SW480 (cell line): ENCODE measurements around the gene PPARGC1A.
A peak's percentile ranks its signal among the peaks of the same experiment; 100 is the strongest.

Source experiments
- DNase-seq: peaks from one replicate; pipeline ENCODE4 v3.0.0-alpha.2; 2016; ENCODE audit warnings: low spot score

Gene PPARGC1A

GRCh38 chr4:23881674-23882337 is 8.0 kb downstream of the PPARGC1A start:
- no peak for DNase-seq

GRCh38 chr4:23881052-23881501 is 8.8 kb downstream of the PPARGC1A start:
- DNase-seq = no peak

GRCh38 chr4:23878912-23879732 is 10.7 kb downstream of the PPARGC1A start:
- DNase-seq = no peak

GRCh38 chr4:23878246-23878891 is 11.5 kb downstream of the PPARGC1A start:
- DNase-seq = no peak

- peak; percentile 63 for DNase-seq
These were observed 12.1 kb downstream of the PPARGC1A start for GRCh38 chr4:23877758-23878229.

GRCh38 chr4:23876418-23877089 is 13.3 kb downstream of the PPARGC1A start:
- DNase-seq = no peak

GRCh38 chr4:23875317-23875716 is 14.5 kb downstream of the PPARGC1A start:
- DNase-seq = no peak

- DNase-seq = no peak
These were observed 15.3 kb downstream of the PPARGC1A start for GRCh38 chr4:23874536-23874901.

- DNase-seq = no peak
These were observed 15.9 kb downstream of the PPARGC1A start for GRCh38 chr4:23873717-23874535.

- no peak for DNase-seq
These were observed 18.4 kb downstream of the PPARGC1A start for GRCh38 chr4:23871426-23871825.

GRCh38 chr4:23866450-23867075 is 23.3 kb downstream of the PPARGC1A start:
- no peak for DNase-seq

GRCh38 chr4:23861897-23862296 is 27.9 kb downstream of the PPARGC1A start:
- no peak for DNase-seq

GRCh38 chr4:23860919-23861318 is 28.9 kb downstream of the PPARGC1A start:
- no peak for DNase-seq

GRCh38 chr4:23857367-23857959 is 32.4 kb downstream of the PPARGC1A start:
- peak; percentile 14 for DNase-seq

GRCh38 chr4:23856630-23857029 is 33.2 kb downstream of the PPARGC1A start:
- DNase-seq = no peak

- DNase-seq = peak; percentile 32
These were observed 33.8 kb downstream of the PPARGC1A start for GRCh38 chr4:23855912-23856605.

- DNase-seq = no peak
These were observed 35.7 kb downstream of the PPARGC1A start for GRCh38 chr4:23853986-23854660.

GRCh38 chr4:23851464-23851863 is 38.4 kb downstream of the PPARGC1A start:
- no peak for DNase-seq

GRCh38 chr4:23847158-23847557 is 42.7 kb downstream of the PPARGC1A start:
- DNase-seq = no peak
